Stimulated activated CD4-positive, alpha-beta T cell treated with anti-CD3 and anti-CD28 coated beads, Interleukin-4, amount 100 ng/mL, for 48 hours (primary cell): ENCODE results near the gene C1orf141.
"Not testable (repeated sequence)": the region's sequence is repeated elsewhere in the genome, so short reads cannot be mapped to it uniquely, and the experiment has no call there.

Experiments used
- DNase-seq, 2 donors: peaks; one replicate each; pipeline ENCODE4 v3.0.0-alpha.2; 2020; ENCODE audit warnings: low read depth in 2 of 2

The C1orf141 gene

GRCh38 chr1:67142931-67143330, 8.2 kb upstream of the C1orf141 start:
- DNase-seq: no peak

DNA sequence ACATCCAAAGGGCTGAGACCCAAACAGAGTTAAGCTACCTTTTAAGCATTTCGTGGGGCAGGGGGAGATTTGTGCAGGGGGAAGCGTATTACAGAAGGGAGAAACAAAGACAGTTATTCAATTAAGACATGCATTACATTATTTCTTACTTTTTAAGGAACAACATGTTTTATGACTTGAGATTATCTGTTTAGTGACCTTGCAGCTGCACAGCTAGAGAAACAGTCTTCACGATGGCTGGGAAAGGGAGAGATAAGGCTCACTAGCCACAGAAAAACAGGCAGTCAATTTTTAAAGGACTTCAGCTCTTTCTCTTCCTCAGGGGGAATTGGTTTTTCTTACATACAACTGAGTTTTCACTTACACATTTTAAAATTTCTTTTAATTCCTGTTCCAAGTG, 7.1 kb upstream of the C1orf141 start:
- not testable (repeated sequence) for DNase-seq

DNA sequence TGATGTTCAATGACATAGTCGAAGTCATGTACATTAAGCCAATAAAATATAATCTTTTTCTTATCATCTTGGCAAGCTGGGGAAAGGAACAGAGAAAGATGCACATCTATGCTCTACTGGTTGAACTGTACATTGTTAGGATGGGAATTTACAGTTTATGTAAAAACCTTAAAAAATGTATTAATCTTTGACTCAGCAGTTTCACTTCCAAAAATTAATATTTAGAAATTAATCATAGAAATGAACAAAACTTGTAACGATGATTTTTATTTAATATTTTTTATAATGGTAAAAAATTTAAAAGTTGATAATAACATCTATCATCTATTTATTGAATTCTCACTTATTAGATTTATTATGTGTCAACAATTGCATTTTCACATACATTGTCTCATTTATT, 5.7 kb upstream of the C1orf141 start:
- DNase-seq: no peak

- DNase-seq: no peak
These were observed 4.2 kb upstream of the C1orf141 start for GRCh38 chr1:67138813-67139499.

DNA sequence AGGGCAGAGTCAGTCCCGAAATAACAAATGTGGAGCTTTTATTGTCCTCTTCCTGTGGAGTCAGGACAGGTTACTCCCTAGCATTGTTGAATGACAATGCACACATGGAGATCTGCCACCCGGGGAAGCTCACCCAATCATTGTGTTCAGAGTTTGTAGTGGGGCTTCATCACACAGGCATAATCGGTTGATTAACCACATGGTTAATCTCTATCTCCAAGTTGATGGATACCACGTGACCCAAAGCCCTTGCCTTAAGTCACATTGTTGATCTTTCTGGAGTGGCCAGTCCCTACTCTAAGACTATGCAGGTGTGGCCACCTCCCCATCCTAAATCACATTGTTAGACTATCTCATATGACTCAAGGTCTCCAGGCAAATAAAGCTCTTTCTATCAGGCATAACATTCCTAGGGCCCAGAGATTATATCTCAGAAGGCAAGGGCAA, 2.6 kb upstream of the C1orf141 start:
- no peak for DNase-seq

GRCh38 chr1:67135354-67135753, 584 bp upstream of the C1orf141 start:
- no peak for DNase-seq

GRCh38 chr1:67133177-67133576, 1.6 kb downstream of the C1orf141 start:
- no peak for DNase-seq

DNA sequence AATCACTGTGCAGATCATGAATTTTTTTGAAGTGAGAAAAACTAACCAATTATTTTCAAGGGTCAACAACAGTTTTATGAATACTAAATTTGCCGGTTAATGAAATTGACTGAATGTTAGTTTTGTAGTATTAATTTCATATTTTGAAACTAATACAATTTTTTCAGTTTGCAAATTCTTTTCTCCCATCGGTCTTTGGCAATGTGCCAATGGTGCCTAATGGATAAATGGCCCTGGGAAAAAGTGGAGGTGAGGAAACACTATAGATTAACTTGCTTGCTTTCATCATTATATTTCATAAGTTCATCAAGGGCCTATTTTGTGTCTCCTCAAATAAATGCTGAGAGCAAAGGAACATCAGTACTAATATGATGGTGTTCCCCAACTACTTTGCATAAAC, 4.1 kb downstream of the C1orf141 start:
- no peak for DNase-seq

DNA sequence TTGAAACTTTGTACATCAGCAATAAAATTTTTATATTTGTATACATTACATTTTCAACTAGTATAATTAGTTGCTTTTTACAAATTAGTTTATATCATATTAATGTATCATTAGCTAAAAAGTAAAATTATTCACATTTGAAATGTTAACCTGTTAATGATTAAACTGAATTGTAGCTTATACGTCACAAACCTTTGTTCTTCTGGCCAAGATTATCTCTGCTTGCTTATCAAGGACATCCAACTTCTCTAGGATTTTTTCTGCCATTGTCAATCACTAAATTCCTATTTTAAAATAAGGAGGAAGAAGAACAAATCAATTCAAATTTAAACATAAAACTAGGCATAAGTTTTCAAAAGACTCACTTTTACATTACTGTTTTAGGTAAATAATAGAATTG, 7.8 kb downstream of the C1orf141 start:
- DNase-seq: no peak

DNA sequence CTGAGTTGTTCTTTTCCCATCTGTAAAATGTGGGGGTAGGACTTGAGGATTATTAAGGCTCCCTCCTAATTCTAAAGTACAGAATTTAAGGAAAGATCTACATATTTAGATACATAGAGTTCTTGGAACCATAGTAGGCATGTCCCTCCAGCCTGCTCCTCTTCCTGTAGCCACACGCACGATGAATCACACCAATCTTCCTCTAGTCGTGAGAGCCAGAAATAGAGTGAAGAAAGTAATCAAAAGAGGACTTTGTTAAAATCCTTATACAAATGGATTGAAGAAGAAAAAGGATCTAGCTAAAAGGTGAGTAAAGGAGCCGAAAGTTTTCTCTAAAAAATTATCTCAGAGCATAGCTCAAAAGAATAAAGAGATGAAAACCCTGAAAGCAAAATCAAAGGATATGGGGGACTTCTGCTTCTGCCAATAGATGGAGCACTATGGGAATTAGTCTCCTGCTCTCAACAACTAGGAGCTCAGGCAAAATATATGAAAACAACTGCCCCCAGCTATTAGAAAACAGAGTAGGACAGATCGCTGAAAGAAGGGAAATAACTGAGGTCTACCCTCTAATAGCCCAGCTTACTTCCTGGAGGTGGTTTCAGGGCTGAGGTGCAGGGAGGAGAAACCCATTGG, 8.5 kb downstream of the C1orf141 start:
- DNase-seq: no peak

GRCh38 chr1:67124455-67124854, 10.3 kb downstream of the C1orf141 start:
- DNase-seq: no peak

DNA sequence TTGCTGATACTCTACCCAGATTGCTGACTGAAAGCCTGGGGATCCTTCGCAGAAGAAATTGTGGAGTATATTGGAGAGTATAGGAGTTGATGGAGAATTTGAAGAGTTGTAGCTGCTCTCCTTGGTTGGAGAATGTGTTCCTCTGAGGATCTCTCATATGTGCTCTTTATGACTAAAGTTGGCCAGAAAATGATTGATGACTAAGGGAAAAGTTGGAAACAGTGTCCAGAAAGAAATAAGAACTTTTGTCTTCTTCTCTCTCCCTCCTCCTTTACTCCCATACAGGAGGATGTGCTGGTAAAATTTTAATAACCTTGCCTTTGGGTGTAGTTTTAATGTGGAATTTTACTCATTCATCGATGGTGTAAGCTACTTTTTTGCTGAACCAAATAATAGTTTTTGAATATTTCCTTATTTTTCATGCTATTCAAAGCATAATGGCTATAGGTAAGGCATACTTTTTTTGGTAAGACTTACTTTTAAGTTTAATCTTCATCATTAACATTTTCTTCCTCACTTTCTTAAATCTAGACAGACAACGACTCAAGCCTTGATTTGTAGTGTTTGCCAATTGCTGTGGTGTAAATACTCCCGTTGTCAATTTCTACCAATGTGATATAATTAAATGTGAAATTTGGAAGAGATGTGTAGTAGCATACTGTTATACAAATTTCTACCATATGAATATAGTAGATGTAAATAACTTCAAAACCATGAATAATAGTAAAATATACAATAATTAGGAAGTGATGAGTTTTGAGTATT, 13.7 kb downstream of the C1orf141 start:
- DNase-seq: no peak

- no peak for DNase-seq
These were observed 16.1 kb downstream of the C1orf141 start for GRCh38 chr1:67118646-67119045.

GRCh38 chr1:67118191-67118590, 16.6 kb downstream of the C1orf141 start:
- DNase-seq: no peak

DNA sequence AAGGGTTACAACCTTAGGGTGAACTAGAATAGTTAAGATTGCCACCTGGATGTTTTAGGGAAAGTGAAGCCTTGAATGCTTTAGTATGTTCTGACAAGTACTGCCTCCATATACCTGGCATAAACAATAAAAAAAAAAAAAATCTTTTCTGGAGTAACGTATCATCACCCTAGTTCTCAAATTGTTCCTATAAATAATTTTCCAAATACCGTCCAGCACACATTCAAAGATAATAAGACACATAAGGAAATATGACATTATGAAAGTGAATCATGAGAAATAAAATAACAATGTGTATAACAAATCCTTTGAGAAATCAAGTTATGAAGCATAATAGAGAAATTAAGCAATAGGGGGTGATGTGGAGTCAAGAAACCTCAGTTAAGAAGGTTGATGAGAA, 20.6 kb downstream of the C1orf141 start:
- DNase-seq: no peak

GRCh38 chr1:67110352-67110751, 24.4 kb downstream of the C1orf141 start:
- DNase-seq: no peak

- DNase-seq: no peak
These were observed 29.3 kb downstream of the C1orf141 start for GRCh38 chr1:67105508-67105907.

GRCh38 chr1:67103548-67103947, 31.2 kb downstream of the C1orf141 start:
- no peak for DNase-seq

- no peak for DNase-seq
These were observed 33.9 kb downstream of the C1orf141 start for GRCh38 chr1:67100833-67101232.

GRCh38 chr1:67097305-67097704, 37.5 kb downstream of the C1orf141 start:
- no peak for DNase-seq

GRCh38 chr1:67094191-67094590, 40.6 kb downstream of the C1orf141 start:
- no peak for DNase-seq

- DNase-seq: no peak
These were observed 45.0 kb downstream of the C1orf141 start for GRCh38 chr1:67089685-67090208.

DNA sequence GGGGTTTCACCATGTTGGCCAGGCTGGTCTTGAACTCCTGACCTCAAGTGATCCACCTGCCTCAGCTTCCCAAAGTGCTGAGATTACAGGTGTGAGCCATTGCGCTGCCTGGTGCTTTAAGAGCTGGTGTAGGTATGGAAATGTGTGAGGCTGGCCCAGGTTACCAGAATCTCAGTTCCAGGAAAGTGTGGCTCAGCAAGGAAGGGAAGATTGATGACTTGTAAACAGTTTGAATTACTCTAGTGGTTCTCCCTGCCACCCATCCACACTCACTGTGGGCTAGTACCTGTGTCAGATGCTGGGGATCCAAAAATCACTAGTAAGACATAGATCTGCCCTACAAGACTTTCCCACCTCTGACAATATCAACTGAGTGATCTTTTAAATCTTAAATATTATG, 46.3 kb downstream of the C1orf141 start:
- no peak for DNase-seq
